GM12872 (cell line): Measurements from ENCODE around the gene UCP3.

Experiments used
- TF ChIP-seq, protein P1 (sequence below): IDR thresholded peaks from 3 replicates; pipeline ENCODE4 v1.5.1; 2011; ENCODE audit warnings: low read depth, mild to moderate bottlenecking, low read length, moderate library complexity; ENCODE audit not compliant: insufficient read depth

UCP3 gene

GRCh38 chr11:74008373-74009229 is at the start of gene UCP3:
Gene UCP3, minus strand, starts transcription at chr11:74009085. Its CDS starts 2,043 bp downstream, at chr11:74007042.
- TF ChIP-seq, protein P1, sequence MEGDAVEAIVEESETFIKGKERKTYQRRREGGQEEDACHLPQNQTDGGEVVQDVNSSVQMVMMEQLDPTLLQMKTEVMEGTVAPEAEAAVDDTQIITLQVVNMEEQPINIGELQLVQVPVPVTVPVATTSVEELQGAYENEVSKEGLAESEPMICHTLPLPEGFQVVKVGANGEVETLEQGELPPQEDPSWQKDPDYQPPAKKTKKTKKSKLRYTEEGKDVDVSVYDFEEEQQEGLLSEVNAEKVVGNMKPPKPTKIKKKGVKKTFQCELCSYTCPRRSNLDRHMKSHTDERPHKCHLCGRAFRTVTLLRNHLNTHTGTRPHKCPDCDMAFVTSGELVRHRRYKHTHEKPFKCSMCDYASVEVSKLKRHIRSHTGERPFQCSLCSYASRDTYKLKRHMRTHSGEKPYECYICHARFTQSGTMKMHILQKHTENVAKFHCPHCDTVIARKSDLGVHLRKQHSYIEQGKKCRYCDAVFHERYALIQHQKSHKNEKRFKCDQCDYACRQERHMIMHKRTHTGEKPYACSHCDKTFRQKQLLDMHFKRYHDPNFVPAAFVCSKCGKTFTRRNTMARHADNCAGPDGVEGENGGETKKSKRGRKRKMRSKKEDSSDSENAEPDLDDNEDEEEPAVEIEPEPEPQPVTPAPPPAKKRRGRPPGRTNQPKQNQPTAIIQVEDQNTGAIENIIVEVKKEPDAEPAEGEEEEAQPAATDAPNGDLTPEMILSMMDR, result no peak

GRCh38 chr11:74057249-74058151 is 48.6 kb upstream of the UCP3 start:
- TF ChIP-seq, protein P1, result no peak

GRCh38 chr11:74055938-74056337 is 47.1 kb upstream of the UCP3 start:
- TF ChIP-seq, protein P1, result no peak

- TF ChIP-seq, protein P1, result no peak
These were observed 41.6 kb upstream of the UCP3 start for GRCh38 chr11:74050465-74050864.

GRCh38 chr11:74048993-74049392 is 40.1 kb upstream of the UCP3 start:
- TF ChIP-seq, protein P1, result no peak

GRCh38 chr11:74044538-74044937 is 35.7 kb upstream of the UCP3 start:
- TF ChIP-seq, protein P1, result no peak

GRCh38 chr11:74043450-74043849 is 34.6 kb upstream of the UCP3 start:
- TF ChIP-seq, protein P1, result no peak
